KOPT-K1 (cell line): ENCODE data around the gene GFAP.

Experiments
- H3K27ac ChIP-seq: fragments of 200-600 bp; sonication (generic); 2 replicates; pipeline ENCODE4 v1.5.1; 2016; ENCODE audit warnings: antibody characterized with exemption, mild to moderate bottlenecking, low read depth, low read length; ENCODE audit not compliant: poor library complexity, severe bottlenecking
- H3K36me3 ChIP-seq: fragments of 200-600 bp; sonication (generic); 2 replicates; pipeline ENCODE4 v1.5.1; 2017; ENCODE audit warnings: antibody characterized with exemption, mild to moderate bottlenecking, low read length, moderate library complexity; ENCODE audit not compliant: insufficient read depth
- H3K9me3 ChIP-seq: fragments of 200-600 bp; sonication (generic); 2 replicates; pipeline ENCODE4 v1.5.1; 2017; ENCODE audit warnings: antibody characterized with exemption, low read length, mild to moderate bottlenecking; ENCODE audit not compliant: insufficient read depth, poor library complexity, severe bottlenecking

GFAP gene

GRCh38 chr17:44875761-44876160, 39.5 kb downstream of the GFAP start:
- no peak overlapping the region for H3K27ac ChIP-seq
- H3K9me3 ChIP-seq = no peaks in the 10 kb centered on the region
- H3K36me3 ChIP-seq = peaks cover 97% of the 10 kb centered on the region

- Histone ChIP-seq H3K36me3 (peaks cover 97% of the 10 kb centered on the region), H3K9me3 (no peaks in the 10 kb centered on the region), H3K27ac (no peak overlapping the region)
Measured at GRCh38 chr17:44872131-44872768, 43.0 kb downstream of the GFAP start.

GRCh38 chr17:44871556-44871955, 43.7 kb downstream of the GFAP start:
- H3K9me3 ChIP-seq = no peaks in the 10 kb centered on the region
- H3K27ac ChIP-seq = no peak overlapping the region
- peaks cover 97% of the 10 kb centered on the region for H3K36me3 ChIP-seq

- Histone ChIP-seq H3K27ac (no peak overlapping the region), H3K36me3 (peaks cover 100% of the 10 kb centered on the region), H3K9me3 (no peaks in the 10 kb centered on the region)
Measured at GRCh38 chr17:44867841-44868240, 47.5 kb downstream of the GFAP start.

DNA sequence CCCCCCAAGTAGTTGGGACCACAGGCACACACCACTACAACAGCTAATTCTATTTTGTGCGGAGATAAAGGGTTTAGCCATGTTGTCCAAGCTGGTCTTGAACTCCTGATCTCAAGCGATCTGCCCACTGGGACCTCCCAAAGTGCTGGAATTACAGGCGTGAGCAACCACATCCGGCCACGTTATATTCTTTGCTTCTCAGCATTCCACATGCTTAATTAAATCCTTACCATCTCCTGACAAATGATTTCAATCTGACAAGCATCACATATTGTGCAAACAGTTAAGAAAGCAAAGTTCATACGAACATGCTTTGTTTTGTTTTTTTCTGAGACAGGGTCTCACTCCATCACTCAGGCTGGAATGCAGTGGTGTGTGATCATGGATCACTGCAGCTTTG, 49.4 kb downstream of the GFAP start:
- H3K9me3 ChIP-seq = no peaks in the 10 kb centered on the region
- no peak overlapping the region for H3K27ac ChIP-seq
- peaks cover 99% of the 10 kb centered on the region for H3K36me3 ChIP-seq

DNA sequence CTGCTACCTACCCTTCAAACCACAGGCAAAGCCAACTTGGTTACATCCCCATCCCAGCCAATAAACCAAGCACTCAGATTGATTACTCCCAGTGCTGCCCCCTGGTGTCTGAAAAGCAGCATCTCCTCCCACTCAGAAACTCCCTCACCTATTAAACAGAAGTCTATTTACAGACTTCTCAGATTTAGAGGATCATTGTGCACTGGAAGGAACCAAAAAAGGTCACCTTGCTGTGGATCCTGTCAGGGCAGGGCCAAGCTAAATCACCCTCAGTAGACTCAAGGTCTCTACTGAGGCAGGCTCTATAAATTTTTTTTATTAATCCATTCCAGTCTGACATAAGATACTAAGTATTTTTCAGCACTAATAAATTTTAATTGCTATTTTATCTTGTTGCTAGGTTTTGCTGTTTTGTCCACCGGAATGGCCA, 50.1 kb downstream of the GFAP start:
- Histone ChIP-seq H3K36me3 (peaks cover 100% of the 10 kb centered on the region), H3K9me3 (no peaks in the 10 kb centered on the region), H3K27ac (no peak overlapping the region)

- Histone ChIP-seq H3K36me3 (peaks cover 100% of the 10 kb centered on the region), H3K27ac (no peak overlapping the region), H3K9me3 (no peaks in the 10 kb centered on the region)
Measured at GRCh38 chr17:44864831-44865230, 50.5 kb downstream of the GFAP start.

GRCh38 chr17:44863061-44863918, 52.0 kb downstream of the GFAP start:
- Histone ChIP-seq H3K9me3 (no peaks in the 10 kb centered on the region), H3K36me3 (peaks cover 100% of the 10 kb centered on the region)

DNA sequence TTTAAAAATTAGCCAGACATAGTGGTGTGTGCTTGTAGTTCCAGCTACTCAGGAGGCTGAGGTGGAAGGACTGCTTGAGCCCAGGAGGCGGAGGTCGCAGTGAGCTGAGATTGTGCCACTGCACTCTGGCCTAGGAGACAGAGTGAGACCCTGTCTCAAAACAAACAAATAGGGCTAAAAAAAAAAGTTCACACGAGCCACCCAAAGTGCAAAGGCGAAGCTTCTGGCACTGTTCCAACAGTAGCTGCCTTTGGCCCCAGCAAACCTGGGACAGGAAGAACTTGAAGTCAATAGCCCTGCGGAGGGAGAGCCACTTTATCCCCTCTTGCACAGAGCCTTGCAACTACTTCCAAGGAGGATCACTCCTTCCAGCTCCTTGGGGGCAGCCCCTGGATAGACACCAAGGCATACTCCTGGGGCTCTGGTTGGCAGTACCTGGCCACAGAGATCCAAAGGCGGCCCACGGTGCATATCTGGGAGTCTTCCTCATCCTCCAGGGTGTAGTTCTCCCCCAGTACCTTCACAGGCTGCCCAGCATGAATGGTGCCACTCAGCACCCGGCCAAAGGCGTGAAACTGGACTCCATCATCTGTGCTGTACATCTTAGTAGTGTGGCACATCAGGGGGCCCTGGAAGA, 52.9 kb downstream of the GFAP start:
- peaks cover 99% of the 10 kb centered on the region for H3K36me3 ChIP-seq
- H3K27ac ChIP-seq = no peak overlapping the region
- no peaks in the 10 kb centered on the region for H3K9me3 ChIP-seq

More at GRCh38 chr17:44863061-44863918, 52.0 kb downstream of the GFAP start:
- H3K27ac ChIP-seq = no peak overlapping the region

- Histone ChIP-seq H3K36me3 (peaks cover 99% of the 10 kb centered on the region), H3K27ac (no peak overlapping the region), H3K9me3 (no peaks in the 10 kb centered on the region)
Measured at GRCh38 chr17:44859701-44860100, 55.6 kb downstream of the GFAP start.

GRCh38 chr17:44854192-44854591, 61.1 kb downstream of the GFAP start:
- peaks cover 99% of the 10 kb centered on the region for H3K36me3 ChIP-seq
- H3K27ac ChIP-seq = no peak overlapping the region
- no peaks in the 10 kb centered on the region for H3K9me3 ChIP-seq
